Left lobe of liver (tissue), 2 donors: ENCODE data around the gene LRP1B. TPM values are rescaled to one million over a fixed set of nuclear protein-coding genes. Genes with fewer than 3 reads are reported as not detected.

Experiments
- ATAC-seq: fragments of 200-7000 bp; cut with Tn5 transposase; one replicate; pipeline ENCODE4 v1.9.1; 2020; ENCODE audit warnings: mild to moderate bottlenecking, moderate library complexity
- DNase-seq: peaks from one replicate; pipeline ENCODE4 v3.0.0-alpha.2; 2020; ENCODE audit warnings: low spot score
- total RNA-seq: library from RNA; stranded (reverse); gene quantifications from one replicate; pipeline ENCODE4 v1.2.1, GENCODE V29; 2021
- donor health status: DM: no; HTN: no; CAD: no; lungs with moderate emphysema.
- donor health status: DM: no; HTN: yes; CAD: no.

Gene LRP1B
- total RNA-seq, 1 donor from 2014 or later = 0.25 TPM

GRCh38 chr2:140786585-140786984 lies 1344.2 kb downstream of the LRP1B start:
- DNase-seq = no peak
- ATAC-seq = no peak

DNA sequence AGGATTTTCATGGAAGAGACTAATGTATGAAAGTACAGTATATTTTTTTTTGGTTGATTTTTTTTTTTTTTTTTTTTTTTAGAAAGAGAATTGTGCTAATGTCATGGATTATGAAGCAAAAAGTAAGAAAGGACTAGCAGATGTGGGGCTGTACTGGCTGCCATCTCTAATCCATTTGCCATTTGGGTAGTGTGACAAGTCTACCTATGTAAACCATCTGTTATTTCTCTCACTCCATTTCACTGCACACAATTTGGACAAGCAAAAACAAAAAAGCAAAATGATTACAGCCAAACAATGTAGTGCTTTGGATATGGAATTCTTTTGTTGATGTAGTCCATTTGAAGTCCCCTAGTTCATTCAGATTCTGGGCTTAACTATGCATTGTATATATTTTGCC lies 1355.4 kb downstream of the LRP1B start:
- ATAC-seq = no peak
- DNase-seq = no peak

DNA sequence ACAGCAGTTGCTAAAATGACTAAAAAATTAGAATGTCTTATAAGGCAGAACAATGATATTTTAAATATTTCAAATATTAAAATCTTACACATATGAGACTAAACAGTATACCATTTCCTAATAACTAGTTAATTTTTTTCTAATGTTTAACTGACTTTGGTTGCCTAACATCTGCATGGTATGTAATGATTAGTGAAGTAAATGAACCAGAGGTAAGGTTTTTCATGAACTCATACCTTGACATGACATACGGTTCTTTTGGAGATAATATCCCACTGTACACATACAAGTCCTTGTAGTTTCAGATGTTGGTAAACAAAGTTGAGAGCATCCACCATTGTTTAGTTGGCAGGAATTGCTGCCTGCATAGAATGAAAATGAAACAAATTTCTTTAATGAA lies 1360.2 kb downstream of the LRP1B start:
- DNase-seq = no peak
- no peak for ATAC-seq

GRCh38 chr2:140761807-140762206 lies 1369.0 kb downstream of the LRP1B start:
- DNase-seq = no peak
- no peak for ATAC-seq

DNA sequence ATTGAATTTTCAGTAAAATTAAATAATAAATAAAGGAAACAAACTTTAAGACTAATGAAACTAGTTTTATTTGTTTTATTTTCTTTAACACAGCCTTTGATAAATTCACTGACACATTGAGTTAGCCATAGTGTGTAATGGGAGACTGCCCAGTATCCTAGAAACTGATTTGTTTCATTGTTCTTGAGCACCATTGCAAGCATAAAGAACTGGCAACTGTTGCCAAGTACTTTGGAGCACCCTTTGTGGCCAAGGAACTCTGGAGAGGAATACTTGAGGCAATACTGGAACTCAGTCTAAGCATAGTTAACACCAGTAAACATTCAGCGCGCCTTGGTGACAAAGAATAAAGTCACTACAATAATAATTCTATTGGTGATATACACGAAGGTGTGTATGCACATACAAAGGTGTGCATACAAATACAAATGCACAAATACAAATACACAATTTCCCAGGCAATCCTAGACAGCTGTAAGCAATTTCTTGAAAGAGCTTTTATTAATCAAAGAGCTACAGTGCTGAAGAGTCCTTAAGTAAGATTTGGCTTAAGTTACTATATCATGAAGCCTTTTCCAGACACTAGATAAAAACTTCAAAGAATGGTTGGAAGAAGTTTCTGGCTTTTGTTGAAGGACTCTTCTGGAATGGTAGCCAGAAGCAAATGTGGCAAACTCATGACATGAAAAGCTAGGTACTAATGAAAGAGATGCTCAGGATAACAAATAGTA lies 1371.2 kb downstream of the LRP1B start:
- ATAC-seq (no peak), DNase-seq (no peak)

DNA sequence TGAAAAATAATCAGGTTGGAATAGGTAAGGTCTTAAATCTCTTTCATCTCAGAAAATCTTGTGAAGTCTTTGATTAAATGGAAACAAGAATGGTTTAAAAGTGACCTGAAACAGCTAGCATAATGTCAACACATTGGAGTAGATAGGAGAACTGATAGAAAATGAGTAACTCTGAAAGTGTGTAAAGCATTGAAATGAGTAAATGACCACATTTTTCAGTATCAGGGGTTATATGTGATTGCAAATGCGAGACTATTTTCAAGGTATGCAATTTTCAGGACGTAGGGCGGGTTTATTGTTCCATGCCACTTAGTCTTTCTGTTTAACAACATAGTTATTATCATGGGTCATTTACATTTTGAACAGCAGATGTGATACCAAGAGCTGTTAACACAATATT lies 1383.2 kb downstream of the LRP1B start:
- DNase-seq (no peak), ATAC-seq (no peak)

- ATAC-seq (no peak), DNase-seq (no peak)
Observed at GRCh38 chr2:140747090-140747489, 1383.7 kb downstream of the LRP1B start.

GRCh38 chr2:140744379-140744778 lies 1386.4 kb downstream of the LRP1B start:
- no peak for DNase-seq
- ATAC-seq = no peak

DNA sequence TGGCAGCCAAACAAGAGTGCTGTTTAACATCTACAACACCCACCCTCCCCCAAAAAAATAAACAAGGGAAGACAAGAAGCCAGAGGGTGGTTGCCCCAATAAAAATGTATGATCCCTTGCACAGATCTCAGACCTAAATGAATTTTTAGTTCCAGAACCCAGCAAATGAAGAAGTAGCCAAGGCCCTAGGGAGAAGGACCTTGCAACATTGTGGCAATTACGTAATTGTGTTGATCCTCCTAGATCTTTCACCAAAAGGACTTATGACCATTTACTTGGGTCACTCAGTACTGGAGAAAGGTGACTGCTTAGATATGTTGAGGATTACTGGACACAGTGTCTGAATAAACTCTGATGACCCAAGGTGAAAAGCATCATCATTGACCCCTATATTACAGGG lies 1393.8 kb downstream of the LRP1B start:
- no peak for ATAC-seq
- DNase-seq = no peak

DNA sequence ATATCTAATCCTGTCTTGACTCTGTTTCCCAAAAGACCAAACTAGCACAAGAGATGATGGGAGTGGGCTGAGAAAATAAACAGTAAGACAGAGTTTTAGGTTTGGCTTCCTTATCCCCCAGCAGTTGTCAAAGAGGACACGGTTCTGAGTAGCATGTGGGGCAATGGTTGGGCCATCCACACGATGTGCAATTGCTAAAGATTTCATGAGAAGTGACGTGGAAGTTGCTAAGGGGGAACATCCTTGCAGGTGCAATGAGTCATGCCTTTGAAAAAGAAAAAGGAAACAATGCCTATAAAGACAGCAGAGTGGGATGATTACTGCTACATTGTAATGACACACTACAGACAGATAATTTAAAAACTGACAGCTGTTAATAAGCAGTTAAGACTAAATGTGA lies 1395.8 kb downstream of the LRP1B start:
- DNase-seq = no peak
- ATAC-seq = no peak

- no peak for DNase-seq
- no peak for ATAC-seq
Observed at GRCh38 chr2:140718999-140719398, 1411.8 kb downstream of the LRP1B start.

DNA sequence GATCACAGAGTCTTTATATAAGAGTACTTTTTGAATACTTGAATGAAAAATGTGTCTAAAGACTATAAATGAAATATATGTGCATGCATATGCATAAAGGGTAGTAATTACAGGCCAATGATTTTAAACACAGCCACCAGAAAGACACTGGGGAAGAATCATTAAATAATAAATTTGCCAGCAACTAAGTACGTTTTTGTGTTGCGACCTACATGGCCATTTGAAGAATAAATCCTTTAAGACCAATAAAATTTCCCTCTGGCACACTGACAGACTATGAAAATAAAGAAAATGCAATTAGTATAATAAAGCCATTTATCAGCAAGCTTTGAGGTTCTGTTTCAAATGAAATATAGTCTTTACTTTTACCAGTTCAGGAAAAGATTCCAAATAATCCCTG lies 1413.3 kb downstream of the LRP1B start:
- no peak for ATAC-seq
- DNase-seq = no peak

DNA sequence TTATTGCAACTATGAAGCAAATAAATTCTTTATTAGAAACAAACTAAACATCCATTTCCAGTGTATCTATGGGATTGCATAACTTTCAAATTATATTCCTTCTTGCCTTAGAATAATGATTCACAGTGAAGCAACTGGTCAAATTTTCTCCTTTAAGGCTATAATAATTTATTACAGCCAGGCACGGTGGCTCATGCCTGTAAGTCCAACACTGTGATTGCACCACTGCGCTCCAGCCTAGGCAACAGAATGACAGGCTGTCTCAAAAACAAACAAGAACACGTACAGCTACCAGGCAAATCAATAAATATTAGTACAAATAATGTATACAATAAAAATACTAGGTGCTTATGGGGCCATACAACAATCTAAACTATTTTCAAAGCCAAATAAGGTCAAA lies 1416.2 kb downstream of the LRP1B start:
- ATAC-seq = no peak
- DNase-seq = no peak

DNA sequence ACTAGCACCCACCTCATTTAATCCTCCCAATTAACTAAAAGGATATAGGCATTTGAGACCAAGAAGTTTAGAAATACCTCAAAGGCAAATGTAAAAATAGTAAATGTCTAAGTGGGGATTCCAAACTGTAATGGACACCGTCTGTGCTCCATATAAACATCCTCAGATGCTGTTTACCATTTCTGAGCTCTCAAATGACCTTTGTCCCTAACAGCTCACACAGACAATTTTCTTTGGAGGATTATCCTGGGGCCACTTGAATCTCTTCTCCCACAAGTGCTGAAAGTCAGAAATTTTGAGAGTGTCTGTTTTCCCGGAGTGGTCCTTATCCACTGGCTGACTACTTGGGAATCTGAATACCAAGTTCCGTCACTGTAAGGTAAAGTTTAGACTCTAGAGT lies 1418.9 kb downstream of the LRP1B start:
- DNase-seq (no peak), ATAC-seq (no peak)

- ATAC-seq = no peak
- DNase-seq = no peak
Observed at GRCh38 chr2:140701726-140702125, 1429.1 kb downstream of the LRP1B start.

- no peak for DNase-seq
- no peak for ATAC-seq
Observed at GRCh38 chr2:140698636-140699035, 1432.2 kb downstream of the LRP1B start.

DNA sequence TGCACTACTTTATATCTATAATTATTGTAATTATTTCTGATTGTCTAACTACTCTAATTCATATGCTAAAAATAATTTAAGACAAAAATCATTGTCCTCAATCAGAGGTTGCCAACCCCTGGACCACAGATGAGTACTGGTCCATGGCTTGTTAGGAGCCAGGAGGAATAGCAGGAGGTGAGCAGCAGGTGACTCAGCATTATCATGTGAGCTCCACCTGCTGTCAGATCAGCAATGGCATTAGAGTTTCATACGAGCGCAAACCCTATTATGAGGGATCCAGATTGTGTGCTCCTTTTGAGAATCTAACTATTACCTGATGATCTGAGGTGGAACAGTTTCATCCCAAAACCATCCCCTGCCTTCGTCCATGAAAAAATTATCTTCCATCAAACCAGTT lies 1434.4 kb downstream of the LRP1B start:
- ATAC-seq = peak; percentile 63
- no peak for DNase-seq

- DNase-seq = no peak
- no peak for ATAC-seq
Observed at GRCh38 chr2:140695155-140695554, 1435.7 kb downstream of the LRP1B start.

DNA sequence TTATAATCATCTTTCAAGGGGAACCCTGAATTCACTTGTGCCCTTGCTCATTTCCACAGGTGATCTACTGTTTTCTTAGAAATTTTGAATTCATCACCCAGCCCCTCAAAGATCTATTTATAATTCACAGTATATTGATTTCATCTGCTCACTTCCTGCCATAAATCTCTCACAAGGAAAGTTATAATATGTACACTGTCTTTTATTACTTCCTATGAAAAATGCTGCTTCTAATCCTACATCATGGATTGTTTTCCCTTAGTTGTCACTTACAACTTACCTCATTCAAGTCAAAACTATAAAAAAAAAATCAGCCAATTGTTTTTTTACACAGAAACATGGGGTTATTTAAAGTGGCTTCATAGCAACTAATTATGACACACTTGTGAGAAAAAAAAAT lies 1443.0 kb downstream of the LRP1B start:
- no peak for DNase-seq
- ATAC-seq = no peak

DNA sequence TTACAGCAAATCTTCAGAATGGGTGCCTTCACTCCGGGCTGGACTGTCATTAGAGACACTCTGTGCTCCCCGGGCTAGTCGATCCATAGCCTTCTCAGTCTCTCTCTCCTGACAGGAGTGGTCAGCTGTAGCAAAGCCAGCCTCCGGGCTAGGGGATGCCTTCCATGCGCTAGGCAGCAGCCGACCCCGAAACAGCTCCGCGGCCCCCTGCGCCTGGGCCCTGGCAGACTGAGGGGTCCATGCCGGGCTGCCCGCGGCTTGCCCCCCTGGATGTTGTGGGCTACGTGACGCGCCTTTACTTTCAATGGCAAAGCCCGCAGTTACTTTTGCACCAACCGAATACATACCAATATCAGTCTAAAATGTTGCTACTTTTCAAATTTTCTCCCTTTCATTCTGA lies 1447.2 kb downstream of the LRP1B start:
- no peak for DNase-seq
- ATAC-seq = no peak

DNA sequence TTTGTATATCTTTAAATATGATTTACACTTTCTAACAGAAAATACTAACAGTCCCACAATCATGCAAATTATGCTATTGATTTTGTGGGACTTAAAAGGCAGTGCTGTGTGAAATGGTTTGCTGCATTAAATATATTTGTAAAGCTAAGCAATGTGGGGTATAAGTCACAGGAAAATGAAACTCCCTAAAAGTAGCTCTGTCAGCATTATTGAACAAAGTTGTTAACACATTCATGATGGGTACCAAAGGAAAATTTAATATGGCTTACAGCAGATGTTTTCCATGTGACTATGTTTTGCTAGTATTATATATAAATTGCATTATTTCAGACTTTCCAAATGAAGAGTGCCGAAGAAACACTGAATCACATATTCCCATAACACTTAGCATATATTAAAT lies 1450.0 kb downstream of the LRP1B start:
- DNase-seq (no peak), ATAC-seq (no peak)

DNA sequence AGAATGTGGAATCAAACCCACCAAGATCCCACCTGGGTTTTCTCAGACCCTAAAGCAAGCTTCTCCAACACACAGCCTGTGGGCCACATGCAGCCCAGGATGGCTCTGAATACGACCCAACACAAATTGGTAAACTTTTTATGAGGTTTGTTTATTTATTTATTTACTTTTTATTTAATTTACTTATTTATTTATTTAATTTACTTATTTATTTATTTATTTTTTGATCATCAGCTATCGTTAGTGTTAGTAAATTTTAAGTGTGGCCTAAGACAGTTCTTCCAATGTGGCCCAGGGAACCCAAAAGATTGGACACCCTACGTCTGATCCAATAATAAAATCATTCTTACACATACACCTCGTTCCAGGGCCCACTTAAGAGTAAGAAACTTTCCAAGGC lies 1451.1 kb downstream of the LRP1B start:
- no peak for ATAC-seq
- DNase-seq = no peak

DNA sequence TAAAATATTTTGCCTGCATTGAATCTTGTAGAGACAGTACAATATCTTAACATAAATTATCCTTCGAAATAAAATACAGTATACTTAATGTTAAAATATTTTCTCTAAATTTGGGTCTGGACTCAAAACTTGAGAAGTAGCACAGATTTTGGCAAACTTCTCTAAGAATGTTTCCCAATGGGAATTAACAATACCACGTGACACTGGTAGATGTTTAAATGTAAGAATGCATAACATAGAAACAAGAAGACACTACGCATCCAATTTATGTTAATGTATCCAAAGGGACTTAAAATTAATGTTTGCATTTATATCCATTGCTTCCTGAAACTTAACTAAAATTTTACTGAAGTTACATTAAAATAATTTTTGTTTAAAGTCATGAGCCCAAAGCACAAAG lies 1460.9 kb downstream of the LRP1B start:
- ATAC-seq (no peak), DNase-seq (no peak)
